MCF 10A (cell line): ENCODE measurements around the gene VSNL1. TPM values are rescaled to one million over a fixed set of nuclear protein-coding genes. Genes with fewer than 3 reads are reported as not detected.

Source experiments
- BruUV-seq: library from RNA; stranded (reverse); fragments of 400-500 nt; replicated peaks from 2 replicates; lab custom pipeline; 2021; lab: Mats Ljungman, UMichigan
- CTCF ChIA-PET: fragments of 300-600 bp; sonication (Branson Sonifier 250); formaldehyde crosslinking; extraction: SDS; loops from one replicate; lab custom pipeline; 2021; ENCODE audit warnings: antibody characterized with exemption, inconsistent platforms; lab: Yijun Ruan, JAX
- POLR2A ChIA-PET: fragments of 300-600, 350-650 bp; sonication (Branson Sonifier 250); formaldehyde crosslinking; extraction: SDS; loops from one replicate; lab custom pipeline; 2020; ENCODE audit warnings: antibody characterized with exemption, inconsistent platforms; lab: Yijun Ruan, JAX
- DNase-seq: peaks from one replicate; pipeline ENCODE4 v3.0.0-alpha.2; 2018; ENCODE audit not compliant: unreplicated experiment
- H3K27ac Mint-ChIP-seq: one replicate; pipeline ENCODE4 v1.8.0; 2022; ENCODE audit warnings: mild to moderate bottlenecking, low read depth, mixed read lengths; ENCODE audit not compliant: unreplicated experiment
- H3K27me3 Mint-ChIP-seq: one replicate; pipeline ENCODE4 v1.8.0; 2022; ENCODE audit warnings: mixed read lengths; ENCODE audit not compliant: insufficient read depth, unreplicated experiment
- H3K36me3 Mint-ChIP-seq: one replicate; pipeline ENCODE4 v1.8.0; 2022; ENCODE audit warnings: mild to moderate bottlenecking, moderate library complexity, mixed read lengths; ENCODE audit not compliant: insufficient read depth, unreplicated experiment
- H3K4me1 Mint-ChIP-seq: one replicate; pipeline ENCODE4 v1.8.0; 2022; ENCODE audit warnings: mixed read lengths; ENCODE audit not compliant: insufficient read depth, unreplicated experiment
- H3K4me3 Mint-ChIP-seq: one replicate; pipeline ENCODE4 v1.8.0; 2022; ENCODE audit warnings: mild to moderate bottlenecking, moderate library complexity, mixed read lengths; ENCODE audit not compliant: unreplicated experiment
- H3K9me3 Mint-ChIP-seq: one replicate; pipeline ENCODE4 v1.8.0; 2022; ENCODE audit warnings: mixed read lengths; ENCODE audit not compliant: unreplicated experiment
- intact Hi-C: fragments of 100-400 bp; cut with micrococcal nuclease; formaldehyde crosslinking; loops from 2 replicates; pipeline ENCODE4 v1.14.1; 2022
- total RNA-seq: library from RNA; stranded (reverse); gene quantifications from 2 replicates; pipeline ENCODE4 v1.2.3, GENCODE V29; 2022
- TF ChIP-seq, protein P1 (sequence below): fragments of 200-600 bp; IDR thresholded peaks from one replicate; pipeline ENCODE4 v1.8.0; 2022; ENCODE audit warnings: antibody characterized with exemption, mild to moderate bottlenecking; ENCODE audit not compliant: unreplicated experiment

The VSNL1 gene
- total RNA-seq, 1 experiment from 2014 or later, result 2.4 TPM

DNA sequence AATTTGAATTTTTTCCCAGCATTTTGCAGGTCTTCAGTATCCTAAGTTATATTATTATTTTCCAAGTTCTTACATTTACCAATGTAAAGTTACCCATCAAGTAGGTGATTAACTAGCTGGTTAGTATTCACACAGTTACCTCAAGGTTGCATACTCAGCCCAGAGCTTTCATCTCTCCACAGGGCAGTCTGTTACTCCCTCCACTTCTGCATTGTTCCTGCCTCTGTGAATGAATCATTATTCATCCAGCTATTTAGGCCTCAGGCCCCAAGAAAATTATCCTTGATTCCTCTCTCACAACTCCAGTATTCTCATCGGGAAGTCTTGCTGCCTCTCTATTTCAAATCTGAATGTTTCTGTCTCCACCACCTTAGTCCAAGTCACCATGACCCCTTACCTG is 121.0 kb downstream of the VSNL1 start:
- H3K9me3 Mint-ChIP-seq, result no peaks in the 10 kb centered on the region
- no peak overlapping the region for H3K4me3 Mint-ChIP-seq
- no peaks in the 10 kb centered on the region for H3K27me3 Mint-ChIP-seq
- DNase-seq, result no peak
- TF ChIP-seq, protein P1, sequence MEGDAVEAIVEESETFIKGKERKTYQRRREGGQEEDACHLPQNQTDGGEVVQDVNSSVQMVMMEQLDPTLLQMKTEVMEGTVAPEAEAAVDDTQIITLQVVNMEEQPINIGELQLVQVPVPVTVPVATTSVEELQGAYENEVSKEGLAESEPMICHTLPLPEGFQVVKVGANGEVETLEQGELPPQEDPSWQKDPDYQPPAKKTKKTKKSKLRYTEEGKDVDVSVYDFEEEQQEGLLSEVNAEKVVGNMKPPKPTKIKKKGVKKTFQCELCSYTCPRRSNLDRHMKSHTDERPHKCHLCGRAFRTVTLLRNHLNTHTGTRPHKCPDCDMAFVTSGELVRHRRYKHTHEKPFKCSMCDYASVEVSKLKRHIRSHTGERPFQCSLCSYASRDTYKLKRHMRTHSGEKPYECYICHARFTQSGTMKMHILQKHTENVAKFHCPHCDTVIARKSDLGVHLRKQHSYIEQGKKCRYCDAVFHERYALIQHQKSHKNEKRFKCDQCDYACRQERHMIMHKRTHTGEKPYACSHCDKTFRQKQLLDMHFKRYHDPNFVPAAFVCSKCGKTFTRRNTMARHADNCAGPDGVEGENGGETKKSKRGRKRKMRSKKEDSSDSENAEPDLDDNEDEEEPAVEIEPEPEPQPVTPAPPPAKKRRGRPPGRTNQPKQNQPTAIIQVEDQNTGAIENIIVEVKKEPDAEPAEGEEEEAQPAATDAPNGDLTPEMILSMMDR, result no peak
- ChIA-PET POLR2A (interaction anchor here (0.7 to 1.0 kb wide), 3 partner anchors 10 to 191 kb away, joined by 3 to 4 read pairs (median 3); no protein-coding TSS in a partner anchor), CTCF (interaction anchor here (1.3 to 4.1 kb wide), 2 partner anchors 9 to 888 kb away, joined by 4 to 32 read pairs; no protein-coding TSS in a partner anchor)
- BruUV-seq, result no TSS peak
- intact Hi-C loops, result no loop called here
- peaks cover 29% of the 10 kb centered on the region for H3K36me3 Mint-ChIP-seq
- H3K4me1 Mint-ChIP-seq, result no peaks in the 10 kb centered on the region
- H3K27ac Mint-ChIP-seq, result no peak overlapping the region

GRCh38 chr2:17662723-17663122 is 122.2 kb downstream of the VSNL1 start:
- CTCF ChIA-PET, result interaction anchor here (0.6 to 4.1 kb wide), 4 partner anchors 8 to 905 kb away, joined by 3 to 32 read pairs (median 4); no protein-coding TSS in a partner anchor

DNA sequence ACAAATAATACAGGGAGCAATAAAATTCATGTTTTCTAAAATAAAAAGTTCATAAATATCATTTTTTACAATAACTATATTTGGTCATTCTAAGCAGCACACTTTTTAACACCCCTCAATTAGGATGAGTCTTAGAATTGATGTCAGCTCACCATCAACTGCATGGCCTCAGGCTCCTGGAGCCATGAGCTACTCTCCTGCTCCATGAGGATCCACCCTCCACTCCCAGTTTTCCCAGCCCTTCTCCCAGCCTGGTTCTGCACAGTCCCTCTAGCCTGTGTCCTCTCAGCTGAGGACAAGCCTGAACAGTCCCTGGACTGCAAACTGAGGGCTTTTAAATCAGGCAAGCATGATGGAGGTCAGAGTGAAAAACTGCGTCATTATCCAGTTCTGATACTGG is 124.0 kb downstream of the VSNL1 start:
- H3K4me1 Mint-ChIP-seq, result no peaks in the 10 kb centered on the region
- no peak for DNase-seq
- peaks cover 33% of the 10 kb centered on the region for H3K36me3 Mint-ChIP-seq
- intact Hi-C loops, result no loop called here
- TF ChIP-seq, protein P1, result no peak
- H3K27me3 Mint-ChIP-seq, result no peaks in the 10 kb centered on the region
- H3K4me3 Mint-ChIP-seq, result no peak overlapping the region
- ChIA-PET POLR2A (interaction anchor here (0.7 kb wide), 1 partner anchor 177 kb away, joined by 3 read pairs; no protein-coding TSS in a partner anchor), CTCF (interaction anchor here (0.5 to 2.5 kb wide), 4 partner anchors 19 to 907 kb away, joined by 3 to 6 read pairs (median 4); no protein-coding TSS in a partner anchor)
- no TSS peak for BruUV-seq
- no peak overlapping the region for H3K27ac Mint-ChIP-seq
- no peaks in the 10 kb centered on the region for H3K9me3 Mint-ChIP-seq

More at GRCh38 chr2:17662723-17663122, 122.2 kb downstream of the VSNL1 start:
- no TSS peak for BruUV-seq
- peaks cover 33% of the 10 kb centered on the region for H3K36me3 Mint-ChIP-seq
- H3K27me3 Mint-ChIP-seq, result no peaks in the 10 kb centered on the region
- POLR2A ChIA-PET, result no interaction called here
- H3K9me3 Mint-ChIP-seq, result no peaks in the 10 kb centered on the region
- intact Hi-C loops, result no loop called here
- H3K27ac Mint-ChIP-seq, result no peak overlapping the region
- no peaks in the 10 kb centered on the region for H3K4me1 Mint-ChIP-seq
- TF ChIP-seq, protein P1, result no peak
- no peak overlapping the region for H3K4me3 Mint-ChIP-seq
- no peak for DNase-seq

- ChIA-PET POLR2A (interaction anchor here (0.6 to 1.2 kb wide), 4 partner anchors 12 to 129 kb away, joined by 3 to 6 read pairs (median 4); no protein-coding TSS in a partner anchor), CTCF (interaction anchor here (0.6 to 8.1 kb wide), 8 partner anchors 21 to 1142 kb away, joined by 3 to 50 read pairs (median 4); no protein-coding TSS in a partner anchor)
- no peak for DNase-seq
- Mint-ChIP-seq H3K4me1 (no peaks in the 10 kb centered on the region), H3K27ac (no peak overlapping the region), H3K9me3 (no peaks in the 10 kb centered on the region), H3K36me3 (peaks cover 37% of the 10 kb centered on the region), H3K4me3 (no peak overlapping the region), H3K27me3 (no peaks in the 10 kb centered on the region)
- no TSS peak for BruUV-seq
- TF ChIP-seq, protein P1, result no peak
- intact Hi-C loops, result no loop called here
Observed at GRCh38 chr2:17667898-17668297, 127.4 kb downstream of the VSNL1 start.
